Measurements from ENCODE around the gene IP6K1. TPM values are rescaled to one million over a fixed set of nuclear protein-coding genes. Genes with fewer than 3 reads are reported as not detected.
A peak's percentile ranks its signal among the peaks of the same experiment; 100 is the strongest.

IP6K1 gene
- total RNA-seq, 1 donor from 2014 or later = 63.3 TPM

- Mint-ChIP-seq H3K9me3 (no peaks in the 10 kb centered on the region), H3K36me3 (ENCODE audit: low read depth) (peaks cover 8% of the 10 kb centered on the region)
- no peak for TF ChIP-seq CTCF (conservative IDR thresholded peaks at IDR 0.05)
Measured at GRCh38 chr3:49723628-49724551, 62.5 kb downstream of the IP6K1 start, which contains the start of gene GMPPB. TSS of gene GMPPB (minus strand) at chr3:49723951. CDS start at chr3:49723726, 225 bp downstream.

GRCh38 chr3:49723296-49723627, 63.1 kb downstream of the IP6K1 start:
- Mint-ChIP-seq H3K27ac (ENCODE audit: unreplicated experiment) (peak overlapping the region; percentile 96), H3K36me3 (ENCODE audit: low read depth) (peaks cover 8% of the 10 kb centered on the region), H3K4me1 (peaks cover 36% of the 10 kb centered on the region), H3K4me3 (peak overlapping the region; percentile 98), H3K27me3 (ENCODE audit: low read depth) (peaks cover 19% of the 10 kb centered on the region), H3K9me3 (no peaks in the 10 kb centered on the region)
- no peak for TF ChIP-seq CTCF (conservative IDR thresholded peaks at IDR 0.05)
- no peak for DNase-seq (ENCODE audit: low read depth, low spot score)

More at GRCh38 chr3:49723628-49724551, 62.5 kb downstream of the IP6K1 start, which contains the start of gene GMPPB:
- Mint-ChIP-seq H3K27ac (ENCODE audit: unreplicated experiment) (peak within 1 kb of the TSS; percentile 100), H3K4me3 (peak within 1 kb of the TSS; percentile 98), H3K4me1 (peaks cover 31% of the 10 kb centered on the region), H3K27me3 (ENCODE audit: low read depth) (peaks cover 17% of the 10 kb centered on the region)
- DNase-seq (ENCODE audit: low read depth, low spot score) = peak; percentile 87

GRCh38 chr3:49722896-49723295, 63.4 kb downstream of the IP6K1 start:
- TF ChIP-seq CTCF (conservative IDR thresholded peaks at IDR 0.05) = no peak
- Mint-ChIP-seq H3K4me3 (peak overlapping the region; percentile 98), H3K9me3 (no peaks in the 10 kb centered on the region), H3K27me3 (ENCODE audit: low read depth) (peaks cover 19% of the 10 kb centered on the region), H3K4me1 (peaks cover 36% of the 10 kb centered on the region), H3K36me3 (ENCODE audit: low read depth) (peaks cover 8% of the 10 kb centered on the region), H3K27ac (ENCODE audit: unreplicated experiment) (peak overlapping the region; percentile 96)
- DNase-seq (ENCODE audit: low read depth, low spot score) = no peak

GRCh38 chr3:49721896-49722781, 64.2 kb downstream of the IP6K1 start:
- peaks cover 19% of the 10 kb centered on the region for H3K27me3 Mint-ChIP-seq (ENCODE audit: low read depth)
- TF ChIP-seq CTCF (conservative IDR thresholded peaks at IDR 0.05) = no peak
- H3K4me3 Mint-ChIP-seq = peak overlapping the region; percentile 98
- no peak for DNase-seq (ENCODE audit: low read depth, low spot score)
- no peaks in the 10 kb centered on the region for H3K9me3 Mint-ChIP-seq
- H3K4me1 Mint-ChIP-seq = peaks cover 36% of the 10 kb centered on the region
- H3K27ac Mint-ChIP-seq (ENCODE audit: unreplicated experiment) = no peak overlapping the region
- H3K36me3 Mint-ChIP-seq (ENCODE audit: low read depth) = peaks cover 8% of the 10 kb centered on the region

- H3K27ac Mint-ChIP-seq (ENCODE audit: unreplicated experiment) = no peak overlapping the region
- peaks cover 8% of the 10 kb centered on the region for H3K36me3 Mint-ChIP-seq (ENCODE audit: low read depth)
- no peak for TF ChIP-seq CTCF (conservative IDR thresholded peaks at IDR 0.05)
- H3K27me3 Mint-ChIP-seq (ENCODE audit: low read depth) = peaks cover 19% of the 10 kb centered on the region
- peaks cover 36% of the 10 kb centered on the region for H3K4me1 Mint-ChIP-seq
- H3K9me3 Mint-ChIP-seq = no peaks in the 10 kb centered on the region
- peak overlapping the region; percentile 98 for H3K4me3 Mint-ChIP-seq
- DNase-seq (ENCODE audit: low read depth, low spot score) = no peak
Measured at GRCh38 chr3:49721596-49721895, 64.8 kb downstream of the IP6K1 start.
